Gastrocnemius medialis (tissue), 4 donors: ENCODE measurements around the gene TMTC2. TPM values are rescaled to one million over a fixed set of nuclear protein-coding genes. Genes with fewer than 3 reads are reported as not detected.

Source experiments
- ATAC-seq, 2 donors: fragments of 150-250 bp; one replicate each; pipeline ENCODE4 v1.9.1; 2016
- DNase-seq, 2 donors: peaks; one replicate each; pipeline ENCODE4 v3.0.0-alpha.2; 2019
- H3K27ac ChIP-seq, 4 donors: fragments of 200-600 bp; sonication (generic); 1 replicate in 1 of 4; 2 replicates in 3 of 4; pipeline ENCODE4 v1.5.1; 2016 to 2018; ENCODE audit warnings: mild to moderate bottlenecking in 2 of 4, moderate library complexity in 1 of 4
- H3K27me3 ChIP-seq, 3 donors: fragments of 200-600 bp; sonication (generic) in 2 of 3; 1 replicate in 1 of 3; 2 replicates in 2 of 3; pipeline versions ENCODE4 v1.5.1 to v1.6.0; 2016 to 2019; ENCODE audit warnings: mild to moderate bottlenecking in 1 of 3, moderate library complexity in 1 of 3
- H3K36me3 ChIP-seq, 2 donors: fragments of 200-600 bp; sonication (generic) in 1 of 2; one replicate each; pipeline ENCODE4 v1.5.1; 2017 to 2018
- H3K4me1 ChIP-seq, 2 donors: fragments of 200-600 bp; sonication (generic) in 1 of 2; one replicate each; pipeline ENCODE4 v1.5.1; 2016 to 2017; ENCODE audit warnings: mild to moderate bottlenecking in 2 of 2
- H3K4me3 ChIP-seq, 4 donors: fragments of 200-600 bp; sonication (generic) in 3 of 4; 1 replicate in 1 of 4; 2 replicates in 3 of 4; pipeline ENCODE4 v1.5.1; 2016 to 2019; ENCODE audit warnings: mild to moderate bottlenecking in 2 of 4
- H3K9me3 ChIP-seq, 3 donors: fragments of 200-600 bp; sonication (generic) in 2 of 3; 1 replicate in 1 of 3; 2 replicates in 2 of 3; pipeline ENCODE4 v1.5.1; 2016 to 2019
- CTCF ChIP-seq, 5 experiments: fragments of 450-650 bp in 3 of 5; fragments of 200-600 bp in 2 of 5; sonication (generic) in 2 of 5; IDR thresholded peaks in 4 of 5; conservative IDR thresholded peaks in 1 of 5; 1 replicate in 4 of 5; 2 replicates in 1 of 5; pipeline ENCODE4 v1.5.1; 2016 to 2019; ENCODE audit warnings: antibody characterized with exemption in 5 of 5, mild to moderate bottlenecking in 3 of 5, moderate library complexity in 3 of 5
- POLR2A ChIP-seq, 2 donors: fragments of 450-650 bp; IDR thresholded peaks; one replicate each; pipeline ENCODE4 v1.6.1; 2017; ENCODE audit warnings: antibody characterized with exemption in 2 of 2, mild to moderate bottlenecking in 2 of 2, moderate library complexity in 2 of 2
- in situ Hi-C, 4 donors: fragments of 200-750 bp; cut with MboI; loops; one replicate each; pipeline versions ENCODE4 v1.15.0 to v1.8.0; 2017; ENCODE audit warnings: low sequenced_read_pairs in 4 of 4
- intact Hi-C: fragments of 100-400 bp; cut with DNase I; formaldehyde crosslinking; loops from one replicate; pipeline ENCODE4 v1.15.1; 2023; ENCODE audit warnings: low total_unique reads
- total RNA-seq, 4 donors: library from RNA; depleted of rRNA; stranded (reverse); fragments of >200 nt; gene quantifications; one replicate each; pipeline versions ENCODE4 v1.1.0 to v1.2.3, GENCODE V29; 2016

Gene TMTC2
- total RNA-seq, 4 donors from 2014 or later: 1.6 to 2.5 (median 1.9) TPM

- Histone ChIP-seq H3K27ac (no peak overlapping the region), H3K9me3 (no peaks in the 10 kb centered on the region), H3K36me3 (no peaks in the 10 kb centered on the region), H3K27me3 (no peaks in the 10 kb centered on the region), H3K4me3 (no peak overlapping the region), H3K4me1 (no peaks in the 10 kb centered on the region)
- in situ Hi-C loops: no loop called here
- intact Hi-C loops: no loop called here
- ATAC-seq (no peak), DNase-seq (no peak)
- TF ChIP-seq POLR2A (IDR thresholded peaks at IDR 0.05) (no peak), CTCF (IDR thresholded peaks at IDR 0.05 in 4 of 5, conservative IDR thresholded peaks at IDR 0.05 in 1 of 5) (no peak)
Observed at GRCh38 chr12:82857276-82857675, 170.6 kb downstream of the TMTC2 start.

GRCh38 chr12:82857911-82858533, 171.3 kb downstream of the TMTC2 start:
- no peak for DNase-seq
- in situ Hi-C loops (no loop called here), intact Hi-C loops (no loop called here)
- no peaks in the 10 kb centered on the region for H3K4me1 ChIP-seq
- H3K36me3 ChIP-seq: no peaks in the 10 kb centered on the region
- no peaks in the 10 kb centered on the region for H3K27me3 ChIP-seq
- H3K9me3 ChIP-seq: no peaks in the 10 kb centered on the region
- no peak overlapping the region for H3K4me3 ChIP-seq
- no peak overlapping the region for H3K27ac ChIP-seq
- no peak for ATAC-seq
- no peak for TF ChIP-seq CTCF (IDR thresholded peaks at IDR 0.05 in 4 of 5, conservative IDR thresholded peaks at IDR 0.05 in 1 of 5)
- no peak for TF ChIP-seq POLR2A (IDR thresholded peaks at IDR 0.05)

GRCh38 chr12:82858534-82858917, 171.8 kb downstream of the TMTC2 start:
- no peaks in the 10 kb centered on the region for H3K4me1 ChIP-seq
- DNase-seq (no peak), ATAC-seq (no peak)
- intact Hi-C loops (no loop called here), in situ Hi-C loops (no loop called here)
- H3K27me3 ChIP-seq: no peaks in the 10 kb centered on the region
- no peak overlapping the region for H3K4me3 ChIP-seq
- no peaks in the 10 kb centered on the region for H3K9me3 ChIP-seq
- H3K36me3 ChIP-seq: no peaks in the 10 kb centered on the region
- H3K27ac ChIP-seq: no peak overlapping the region
- TF ChIP-seq POLR2A (IDR thresholded peaks at IDR 0.05) (no peak), CTCF (IDR thresholded peaks at IDR 0.05 in 4 of 5, conservative IDR thresholded peaks at IDR 0.05 in 1 of 5) (no peak)

- H3K27ac ChIP-seq: no peak overlapping the region
- DNase-seq (no peak), ATAC-seq (no peak)
- TF ChIP-seq CTCF (IDR thresholded peaks at IDR 0.05 in 4 of 5, conservative IDR thresholded peaks at IDR 0.05 in 1 of 5) (no peak), POLR2A (IDR thresholded peaks at IDR 0.05) (no peak)
- no peak overlapping the region for H3K4me3 ChIP-seq
- no peaks in the 10 kb centered on the region for H3K9me3 ChIP-seq
- in situ Hi-C loops (no loop called here), intact Hi-C loops (no loop called here)
- no peaks in the 10 kb centered on the region for H3K27me3 ChIP-seq
- no peaks in the 10 kb centered on the region for H3K4me1 ChIP-seq
- H3K36me3 ChIP-seq: no peaks in the 10 kb centered on the region
Observed at GRCh38 chr12:82862069-82862841, 175.5 kb downstream of the TMTC2 start.
